GM18951 (cell line): ENCODE measurements around the gene PRKRIP1.
A peak's percentile ranks its signal among the peaks of the same experiment; 100 is the strongest.

Experiments used
- POLR2A ChIP-seq: IDR thresholded peaks from 4 replicates; pipeline ENCODE4 v1.6.1; 2011; ENCODE audit warnings: mild to moderate bottlenecking; ENCODE audit not compliant: insufficient read length, insufficient read depth; ENCODE audit errors: extremely low read depth
- in situ Hi-C: fragments of 300-500 bp; cut with MboI; formaldehyde crosslinking; loops from one replicate; pipeline ENCODE4 v1.12.0; 2022; ENCODE audit warnings: low sequenced_read_pairs, mixed read lengths, inconsistent platforms; ENCODE audit not compliant: unreplicated experiment

The PRKRIP1 gene

DNA sequence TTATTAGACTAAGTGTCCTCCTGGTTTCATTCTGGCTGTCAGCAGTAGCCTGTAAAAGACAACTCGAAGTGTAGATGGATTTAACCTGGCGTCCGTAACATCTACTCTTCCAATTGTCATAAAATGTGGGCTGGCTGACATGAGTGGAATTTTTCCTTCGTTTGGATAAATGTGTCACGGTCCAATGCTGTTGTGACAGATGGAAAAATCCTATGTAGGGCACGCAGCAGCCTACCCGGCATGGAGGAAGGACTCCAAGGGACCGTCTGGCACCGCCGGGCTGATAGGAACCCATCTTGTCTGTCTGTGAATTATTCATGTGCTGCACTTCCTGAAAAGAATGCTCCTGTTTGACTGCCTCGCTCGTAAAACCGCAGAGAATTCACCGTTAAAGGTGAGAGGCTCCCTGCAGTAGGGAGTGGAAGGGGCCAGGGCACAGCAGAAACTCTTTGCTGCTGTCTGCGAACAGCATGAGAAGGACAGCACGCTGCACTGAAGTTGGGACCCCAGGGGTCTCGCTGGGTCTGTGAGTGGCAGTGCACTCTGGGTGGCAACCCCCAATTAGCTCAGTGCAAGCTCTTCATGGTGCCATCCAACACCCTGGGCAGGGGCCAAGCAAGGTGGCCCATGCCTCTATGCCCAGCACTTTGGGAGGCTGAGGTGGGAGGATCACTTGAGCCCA lies 35.6 kb downstream of the PRKRIP1 start:
- TF ChIP-seq POLR2A: peak; percentile 60
- in situ Hi-C loops: no loop called here

DNA sequence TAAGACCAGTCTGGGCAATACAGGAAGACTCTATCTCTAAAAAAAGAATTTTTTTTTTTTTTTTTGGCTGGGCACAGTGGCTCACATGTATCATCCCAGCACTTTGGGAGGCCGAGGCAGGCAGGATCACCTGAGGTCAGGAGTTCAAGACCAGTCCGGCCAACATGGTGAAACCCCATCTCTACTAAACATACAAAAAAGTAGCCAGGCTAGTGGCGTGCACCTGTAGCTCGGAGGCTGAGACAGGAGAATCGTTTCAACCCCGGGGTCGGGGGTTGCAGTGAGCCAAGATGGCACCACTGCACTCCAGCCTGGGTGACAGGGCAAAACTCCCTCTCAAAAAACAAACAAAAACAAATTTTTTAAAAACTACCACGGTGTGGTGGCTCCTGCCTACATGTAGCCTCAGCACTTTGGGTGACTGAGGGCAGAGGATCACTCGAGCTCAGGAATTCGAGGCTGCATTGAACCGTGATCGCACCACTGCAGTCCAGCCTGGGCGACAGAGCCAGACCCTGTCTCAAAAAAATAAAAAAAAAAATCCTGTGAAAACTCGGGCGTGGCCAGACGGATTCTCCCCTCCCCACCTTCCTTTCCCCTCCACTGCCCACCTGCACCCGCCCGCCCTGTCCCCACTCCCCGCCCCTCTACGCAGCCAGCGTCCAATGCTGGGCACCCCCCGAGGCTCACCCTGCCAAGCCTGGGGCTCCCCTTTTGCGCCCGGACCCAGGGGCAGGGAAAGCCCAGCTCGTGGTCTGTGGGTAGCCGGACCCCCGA lies 36.5 kb downstream of the PRKRIP1 start:
- in situ Hi-C loops: no loop called here
- TF ChIP-seq POLR2A: no peak

DNA sequence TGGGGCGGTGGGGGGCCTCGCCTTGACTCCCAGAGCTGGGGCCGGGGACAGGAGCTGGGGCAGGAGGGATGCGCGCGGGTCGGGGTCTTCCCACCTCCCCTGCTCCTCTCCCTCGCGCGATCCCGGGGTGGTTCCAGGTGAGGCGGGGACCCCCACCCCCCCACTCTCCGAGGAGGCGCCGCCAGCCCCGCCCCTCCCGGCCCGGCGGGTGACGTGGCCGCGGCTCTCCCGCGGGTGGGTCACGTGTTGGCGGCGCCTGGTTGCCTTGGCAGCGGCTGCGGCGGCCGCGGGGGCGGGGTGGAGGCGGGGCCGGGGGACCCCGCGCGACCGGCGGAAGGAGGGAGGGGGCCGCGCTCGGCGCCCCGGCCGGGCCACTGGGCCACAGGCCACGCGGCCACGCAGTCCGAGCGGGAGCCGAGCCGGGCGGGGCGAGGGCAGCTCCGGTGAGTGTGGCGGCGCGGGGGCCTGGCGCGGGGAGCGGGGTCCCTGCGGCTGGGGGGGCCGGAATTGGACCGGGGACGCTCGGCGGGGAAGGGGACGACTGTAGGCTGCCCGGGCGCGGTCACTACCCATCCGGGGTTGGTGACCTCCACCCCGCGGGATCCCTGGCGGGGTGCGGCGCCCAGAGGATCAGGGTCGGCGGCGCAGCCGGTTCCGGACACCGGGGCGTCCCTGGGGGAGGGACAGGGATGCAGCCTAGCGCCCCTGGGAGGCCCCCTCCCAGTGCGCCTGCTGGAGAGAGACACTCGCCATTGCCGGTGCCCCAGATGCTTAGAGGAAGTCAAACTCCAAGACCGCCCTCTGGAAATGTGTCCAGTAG lies 37.3 kb downstream of the PRKRIP1 start, which contains the start of gene ORAI2:
Gene ORAI2 (plus strand): TSS at position 357 of the 820 bp plus-strand sequence. CDS start 5,382 bp downstream, outside the sequence.
- in situ Hi-C loops: no loop called here
- peak; percentile 70 for TF ChIP-seq POLR2A

DNA sequence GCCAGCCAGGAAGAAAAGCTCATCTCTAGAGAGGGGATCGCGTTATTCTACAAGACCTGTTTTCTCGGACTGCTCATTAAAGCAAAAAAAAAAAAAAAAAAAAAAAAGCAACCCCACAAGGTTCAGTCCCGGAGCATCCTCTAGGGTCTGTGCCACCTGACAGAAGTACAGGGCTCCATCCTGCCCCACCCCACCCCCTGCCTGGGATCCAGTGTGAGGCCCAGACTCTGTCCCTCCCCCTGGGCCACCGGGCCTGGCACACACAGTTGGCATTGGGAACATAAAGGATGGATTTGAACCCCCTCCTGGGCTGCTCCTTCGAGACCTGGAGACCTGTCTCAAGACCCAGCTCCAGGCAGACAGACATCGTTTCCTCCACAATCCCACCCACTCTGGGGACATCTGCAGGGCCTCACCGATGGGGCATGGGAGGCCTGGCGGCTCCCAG lies 37.9 kb downstream of the PRKRIP1 start:
- in situ Hi-C loops: no loop called here
- no peak for TF ChIP-seq POLR2A

DNA sequence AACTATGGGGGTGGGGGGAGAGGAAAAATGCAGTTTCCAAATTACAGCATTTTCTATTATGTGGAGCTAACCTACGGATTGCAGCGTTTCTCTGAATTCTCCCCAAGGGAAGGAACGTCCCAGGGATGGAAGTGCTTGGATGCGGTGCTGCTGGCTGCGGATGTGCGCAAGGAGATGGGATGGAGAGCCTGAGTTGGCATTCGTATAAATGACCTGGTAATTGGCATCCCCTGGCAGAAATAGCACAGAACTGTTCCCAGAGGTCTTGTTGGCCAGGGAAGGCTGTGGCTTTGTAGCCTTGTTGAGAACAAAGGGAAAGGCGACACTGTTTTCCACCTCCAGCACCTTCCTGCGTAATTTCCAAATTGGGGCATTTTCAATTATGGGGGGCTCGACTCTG lies 40.0 kb downstream of the PRKRIP1 start:
- TF ChIP-seq POLR2A: no peak
- in situ Hi-C loops: no loop called here

DNA sequence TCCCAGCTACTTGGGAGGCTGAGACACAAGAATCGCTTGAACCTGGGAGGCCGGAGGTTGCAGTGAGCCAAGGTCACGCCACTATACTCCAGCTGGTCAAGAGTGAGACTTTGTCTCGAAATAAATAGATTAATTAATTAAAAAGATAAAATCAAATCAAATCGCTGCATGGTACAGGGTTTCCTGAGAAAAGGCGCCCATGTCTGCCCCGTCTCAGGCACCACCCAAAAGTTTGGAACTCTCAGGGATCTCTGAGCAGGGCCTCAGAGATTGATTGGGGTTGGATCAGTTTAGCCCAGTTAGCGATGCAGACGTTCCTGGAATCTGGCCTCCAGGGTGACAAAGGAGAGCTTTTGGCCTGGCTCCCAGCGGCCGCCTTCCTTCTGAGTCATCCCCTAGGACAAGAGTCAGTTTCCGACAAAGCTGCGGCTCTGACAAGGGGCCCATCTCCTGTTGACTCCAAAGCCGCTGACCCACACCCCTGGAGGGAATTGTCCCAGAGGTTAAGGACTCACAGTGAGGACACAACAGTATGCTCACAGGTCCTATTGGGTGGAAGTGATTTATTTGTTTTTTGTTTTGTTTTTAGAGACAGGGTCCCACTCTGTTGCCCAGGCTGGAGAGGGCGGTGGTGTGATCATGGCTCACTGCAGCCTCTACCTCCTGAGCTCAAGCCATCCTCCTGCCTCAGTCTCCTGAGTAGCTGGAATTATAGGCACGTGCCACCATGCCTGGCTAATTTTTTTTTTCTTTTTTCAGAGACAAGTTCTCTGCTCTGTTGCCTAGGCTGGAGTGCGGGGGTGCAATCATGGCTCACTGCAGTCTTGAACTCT lies 44.0 kb downstream of the PRKRIP1 start:
- in situ Hi-C loops: no loop called here
- TF ChIP-seq POLR2A: no peak

DNA sequence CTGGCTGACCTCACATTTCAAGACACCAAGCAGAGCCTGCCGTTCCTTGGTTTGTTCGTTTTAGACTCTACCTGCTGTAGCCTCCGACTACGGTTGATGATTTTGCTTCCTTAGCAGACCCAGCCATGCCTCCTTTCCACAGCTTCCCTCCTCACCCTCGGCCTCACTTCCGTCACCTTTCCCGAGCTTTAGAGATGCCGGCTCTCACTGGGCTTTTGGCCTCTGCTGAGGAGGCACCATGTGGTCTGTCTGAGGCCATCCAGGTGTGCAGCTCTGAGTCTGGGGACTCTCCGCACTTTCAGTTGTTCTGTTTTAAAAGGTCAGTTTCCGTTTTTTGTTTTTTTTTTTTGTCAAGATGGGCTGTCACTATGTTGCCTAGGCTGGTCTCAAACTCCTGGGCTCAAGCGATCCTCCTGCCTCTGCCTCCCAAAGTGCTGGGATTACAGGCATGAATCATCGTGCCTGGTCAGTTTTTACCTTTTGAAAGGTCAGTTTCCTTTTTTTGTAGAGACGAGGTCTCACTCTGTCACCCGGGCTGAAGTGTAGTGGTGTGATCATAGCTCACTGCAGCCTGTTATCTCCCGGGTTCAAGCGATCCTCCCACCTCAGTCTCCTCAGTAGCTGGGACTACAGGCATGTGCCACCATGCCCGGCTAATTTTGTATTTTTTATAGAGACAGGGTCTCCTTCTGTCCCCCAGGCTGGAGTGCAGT lies 49.0 kb downstream of the PRKRIP1 start:
- in situ Hi-C loops: loop anchor here (5.0 kb wide), 1 partner anchor 38 kb away; no protein-coding TSS in a partner anchor
- TF ChIP-seq POLR2A: peak; percentile 47

DNA sequence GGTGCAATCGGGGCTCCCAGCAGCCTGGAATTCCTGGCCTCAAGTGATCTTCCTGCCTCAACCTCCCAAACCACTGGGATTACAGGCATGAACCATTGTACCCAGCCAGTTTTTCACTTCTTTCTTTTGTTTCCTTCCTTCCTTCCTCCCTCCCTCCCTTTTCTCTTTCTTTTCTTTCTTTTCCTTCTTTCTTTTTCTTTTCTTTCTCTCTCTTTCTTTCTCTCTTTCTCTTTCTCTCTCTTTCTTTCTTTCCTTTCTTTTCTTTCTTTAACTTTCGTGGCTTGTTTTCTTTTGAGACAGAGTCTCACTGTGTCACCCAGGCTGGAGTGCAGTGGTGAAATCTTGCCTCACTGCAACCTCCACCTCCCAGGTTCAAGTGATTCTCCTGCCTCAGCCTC lies 49.5 kb downstream of the PRKRIP1 start:
- TF ChIP-seq POLR2A: no peak
- in situ Hi-C loops: loop anchor here (5.0 kb wide), 1 partner anchor 38 kb away; no protein-coding TSS in a partner anchor

DNA sequence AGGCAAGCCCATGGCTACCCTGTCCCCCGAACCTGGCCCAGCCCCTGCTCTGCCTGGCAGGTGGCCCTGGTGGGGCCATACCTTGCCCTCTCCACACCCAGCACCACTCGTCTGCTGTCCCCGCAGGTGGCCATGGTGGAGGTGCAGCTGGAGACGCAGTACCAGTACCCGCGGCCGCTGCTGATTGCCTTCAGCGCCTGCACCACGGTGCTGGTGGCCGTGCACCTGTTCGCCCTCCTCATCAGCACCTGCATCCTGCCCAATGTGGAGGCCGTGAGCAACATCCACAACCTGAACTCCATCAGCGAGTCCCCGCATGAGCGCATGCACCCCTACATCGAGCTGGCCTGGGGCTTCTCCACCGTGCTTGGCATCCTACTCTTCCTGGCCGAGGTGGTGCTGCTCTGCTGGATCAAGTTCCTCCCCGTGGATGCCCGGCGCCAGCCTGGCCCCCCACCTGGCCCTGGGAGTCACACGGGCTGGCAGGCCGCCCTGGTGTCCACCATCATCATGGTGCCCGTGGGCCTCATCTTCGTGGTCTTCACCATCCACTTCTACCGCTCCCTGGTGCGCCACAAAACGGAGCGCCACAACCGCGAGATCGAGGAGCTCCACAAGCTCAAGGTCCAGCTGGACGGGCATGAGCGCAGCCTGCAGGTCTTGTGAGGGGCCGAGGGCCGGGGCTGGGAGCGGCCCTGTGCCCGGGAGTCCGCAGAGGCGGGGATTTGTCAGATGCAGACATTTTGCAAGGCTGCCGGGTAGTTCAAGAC lies 50.4 kb downstream of the PRKRIP1 start:
- in situ Hi-C loops: loop anchor here (5.0 kb wide), 1 partner anchor 39 kb away; no protein-coding TSS in a partner anchor
- no peak for TF ChIP-seq POLR2A

DNA sequence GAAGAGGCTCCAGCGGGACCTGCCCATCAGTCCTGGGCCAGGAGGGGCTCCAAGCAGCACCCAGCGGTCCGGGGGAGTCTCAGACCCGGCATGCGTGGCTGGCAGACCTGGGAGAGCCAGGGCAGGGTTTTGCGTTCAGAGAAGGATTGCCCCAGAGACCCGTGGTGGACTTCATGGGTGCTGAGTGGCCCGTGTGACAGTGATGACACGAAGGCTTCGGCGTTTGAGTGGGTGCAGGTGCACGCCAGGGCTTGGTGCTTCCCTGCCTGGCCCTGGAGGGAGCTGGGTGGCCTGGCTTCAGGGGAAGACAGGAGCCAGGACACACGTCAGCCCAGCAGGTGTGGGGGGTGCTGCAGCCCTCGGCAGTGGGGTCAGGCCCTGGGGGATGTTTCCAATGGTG lies 51.1 kb downstream of the PRKRIP1 start:
- in situ Hi-C loops: loop anchor here (5.0 kb wide), 1 partner anchor 40 kb away; no protein-coding TSS in a partner anchor
- TF ChIP-seq POLR2A: no peak

DNA sequence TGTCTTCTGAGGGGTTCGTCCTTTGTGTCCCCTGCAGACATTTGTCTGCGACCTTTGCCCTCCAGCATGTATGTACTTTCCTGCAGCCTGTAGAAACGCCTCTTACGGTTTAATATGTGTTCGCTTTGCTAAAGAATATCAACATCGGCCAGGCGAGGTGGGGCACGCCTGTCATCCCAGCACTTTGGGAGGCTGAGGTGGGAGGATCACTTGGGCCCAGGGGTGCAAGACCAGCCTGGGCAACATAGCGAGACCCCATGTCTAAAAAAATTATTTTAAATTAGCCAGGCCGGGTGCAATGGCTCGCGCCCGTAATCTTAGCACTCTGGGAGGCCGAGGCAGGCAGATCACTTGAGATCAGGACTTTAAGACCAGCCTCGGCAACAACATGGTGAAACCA lies 53.0 kb downstream of the PRKRIP1 start:
- in situ Hi-C loops: loop anchor here (5.0 kb wide), 1 partner anchor 42 kb away; no protein-coding TSS in a partner anchor
- TF ChIP-seq POLR2A: no peak
